NK-92 treated with Interleukin-12 subunit alpha and Interleukin-12 subunit beta, amount 100 ng/mL, for 24 hours (cell line): ENCODE measurements around the gene RPL27A.

Experiments
- DNase-seq: peaks from one replicate; lab custom pipeline; 2025; lab: John Stamatoyannopoulos, UW

Gene RPL27A

DNA sequence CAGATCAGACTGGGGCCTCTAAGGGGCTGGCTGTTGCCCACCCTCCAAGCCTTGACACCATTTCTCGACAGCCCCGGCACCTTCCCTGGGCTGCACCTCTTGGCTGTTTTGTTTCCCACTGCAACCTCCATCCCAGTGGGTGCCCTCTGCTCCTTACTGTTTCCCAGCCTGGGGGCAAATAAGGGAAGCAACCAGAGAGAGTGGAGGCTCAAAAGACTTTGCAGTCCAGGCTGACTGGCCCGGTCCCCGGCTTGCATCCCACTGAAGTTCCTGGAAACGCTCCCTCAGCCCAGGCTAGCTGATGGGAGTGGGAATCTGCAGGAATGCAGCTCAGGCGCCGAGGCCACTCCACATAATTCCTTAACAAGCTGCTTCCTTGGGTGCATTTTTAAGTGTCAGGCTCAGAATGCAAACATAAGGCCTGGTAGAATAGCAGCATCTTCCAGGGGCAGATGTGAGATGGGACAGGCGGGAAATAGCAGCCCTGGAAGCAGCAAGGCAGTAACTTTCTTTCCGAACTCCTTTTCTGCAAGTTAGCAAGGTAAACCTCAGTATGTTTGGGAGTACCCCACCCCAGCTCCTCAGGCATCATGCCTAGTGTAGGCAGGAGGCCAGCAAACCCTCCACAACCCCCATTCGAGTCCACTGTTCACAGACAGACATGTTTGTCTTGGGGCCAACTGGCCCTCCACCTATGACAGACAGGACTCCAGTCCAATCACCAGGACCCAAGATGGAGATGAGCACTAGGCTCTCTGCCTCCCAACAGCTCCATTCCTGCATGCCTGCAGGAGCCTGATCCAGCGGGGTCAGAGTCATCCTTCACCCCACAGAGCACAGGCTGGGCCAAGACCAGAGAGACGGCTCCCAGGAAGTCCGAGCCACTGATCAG is 39.3 kb downstream of the RPL27A start:
- no peak for DNase-seq

DNA sequence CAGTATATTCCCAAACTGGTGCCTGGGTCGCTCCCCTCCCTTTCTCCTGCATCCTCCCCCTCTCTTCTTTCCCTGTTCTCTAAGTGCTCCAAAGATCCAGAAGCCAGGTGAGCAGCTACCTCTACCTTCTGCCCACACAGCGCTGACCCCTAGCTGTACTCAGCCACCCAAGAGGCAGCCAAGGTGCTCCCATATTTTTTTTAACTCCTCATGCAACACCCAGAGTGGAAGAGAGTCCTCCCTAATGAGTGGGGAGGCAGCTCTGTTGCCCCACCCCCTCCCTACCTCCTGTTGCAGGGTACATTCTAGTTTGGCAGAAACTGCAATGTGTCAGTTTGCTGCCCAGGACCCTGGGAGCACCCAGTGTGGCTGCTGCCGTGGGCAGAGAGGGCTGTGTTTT is 40.2 kb downstream of the RPL27A start:
- DNase-seq: no peak

DNA sequence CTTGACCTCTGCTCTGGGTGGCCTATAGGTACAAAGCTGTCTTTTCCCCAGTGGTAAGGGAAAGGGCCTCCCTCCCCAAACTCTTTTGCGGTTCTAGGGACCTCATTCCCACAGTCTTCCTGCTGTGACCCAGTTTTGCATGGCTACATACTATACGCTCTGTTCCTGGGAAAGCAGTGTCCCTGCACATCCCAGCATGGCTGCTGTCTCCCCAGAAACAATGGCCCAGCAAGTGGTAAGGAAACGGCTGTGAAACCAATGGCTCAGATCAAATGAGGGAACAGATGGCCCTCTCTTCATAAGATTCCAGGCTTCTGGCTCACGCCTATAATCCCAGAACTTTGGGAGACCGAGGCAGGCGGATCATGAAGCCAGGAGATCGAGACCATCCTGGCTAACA is 41.1 kb downstream of the RPL27A start:
- DNase-seq: no peak

DNA sequence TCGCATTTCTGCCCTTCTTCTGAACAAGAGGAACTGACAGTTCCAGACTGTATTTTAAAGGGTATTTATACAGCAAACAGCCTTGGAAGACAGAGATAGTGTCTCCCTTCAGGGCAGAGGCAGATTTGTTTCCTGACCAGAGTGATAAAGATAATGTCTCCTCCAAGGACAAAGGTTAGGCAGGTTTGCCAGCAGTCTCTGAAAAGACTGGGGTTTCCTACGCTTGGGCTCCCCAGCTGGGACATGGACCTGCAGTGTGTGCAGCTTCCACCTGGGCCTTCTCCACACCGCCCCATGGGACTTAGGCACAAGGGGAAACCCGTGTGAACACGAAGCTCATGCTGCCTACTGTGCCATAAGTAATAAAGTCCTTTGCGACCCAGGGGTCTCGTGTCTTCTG is 42.1 kb downstream of the RPL27A start:
- DNase-seq: no peak

DNA sequence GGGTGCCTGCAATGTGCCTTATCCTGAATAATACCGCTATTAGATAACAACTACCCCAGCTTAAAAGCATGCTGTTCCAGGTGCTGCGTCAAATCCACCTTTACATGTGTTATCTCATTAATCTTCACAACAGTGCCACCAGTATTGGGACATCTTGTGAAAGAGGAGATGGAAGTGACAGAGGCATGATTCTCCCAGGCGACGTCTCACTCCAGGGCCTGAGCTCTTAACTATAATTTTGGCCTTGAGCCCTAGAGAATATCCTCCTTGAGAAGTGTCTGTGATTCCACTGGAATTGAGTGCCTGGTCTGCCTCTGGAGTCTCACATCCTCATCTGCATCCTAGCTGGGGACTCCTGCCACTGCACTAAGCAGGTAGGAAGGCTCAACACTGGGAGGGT is 43.8 kb downstream of the RPL27A start:
- no peak for DNase-seq

DNA sequence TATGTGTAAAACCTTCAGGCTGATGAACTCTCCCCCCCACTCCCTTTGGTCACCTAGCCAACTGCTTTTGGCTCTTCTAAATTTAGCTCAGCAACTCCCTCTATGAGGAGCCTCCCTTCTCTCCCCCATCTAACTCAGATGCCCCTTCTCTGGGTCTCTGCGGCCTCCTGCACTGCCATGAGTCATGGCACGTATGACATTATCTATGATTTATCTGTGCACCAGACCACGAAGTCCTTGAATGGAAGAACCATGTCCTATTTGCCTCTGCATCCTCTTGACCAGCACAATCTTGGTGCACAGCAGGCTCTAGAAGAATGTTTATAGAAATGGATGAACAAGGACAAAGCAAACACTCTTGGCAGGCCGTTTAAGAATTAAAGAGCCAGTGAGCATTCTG is 46.0 kb downstream of the RPL27A start:
- no peak for DNase-seq

DNA sequence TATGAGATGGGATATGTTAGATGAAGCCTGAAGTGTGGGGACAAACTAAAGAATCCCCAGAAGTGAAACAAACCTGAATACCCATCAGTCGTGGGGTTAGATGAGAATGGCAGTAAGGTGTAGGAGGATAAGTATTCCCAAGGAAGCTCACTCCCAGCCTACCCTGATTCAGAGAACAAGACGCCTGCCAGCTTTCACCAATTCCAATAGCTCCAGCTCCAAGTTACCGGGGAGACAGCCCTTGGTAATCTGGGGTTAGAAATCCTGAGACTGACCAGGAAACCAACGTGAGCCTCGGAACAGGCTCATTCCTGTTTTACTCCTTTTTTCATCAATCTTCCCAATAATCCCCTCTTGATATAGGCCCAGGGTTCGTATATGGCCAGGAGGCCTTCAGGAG is 46.5 kb downstream of the RPL27A start:
- no peak for DNase-seq

DNA sequence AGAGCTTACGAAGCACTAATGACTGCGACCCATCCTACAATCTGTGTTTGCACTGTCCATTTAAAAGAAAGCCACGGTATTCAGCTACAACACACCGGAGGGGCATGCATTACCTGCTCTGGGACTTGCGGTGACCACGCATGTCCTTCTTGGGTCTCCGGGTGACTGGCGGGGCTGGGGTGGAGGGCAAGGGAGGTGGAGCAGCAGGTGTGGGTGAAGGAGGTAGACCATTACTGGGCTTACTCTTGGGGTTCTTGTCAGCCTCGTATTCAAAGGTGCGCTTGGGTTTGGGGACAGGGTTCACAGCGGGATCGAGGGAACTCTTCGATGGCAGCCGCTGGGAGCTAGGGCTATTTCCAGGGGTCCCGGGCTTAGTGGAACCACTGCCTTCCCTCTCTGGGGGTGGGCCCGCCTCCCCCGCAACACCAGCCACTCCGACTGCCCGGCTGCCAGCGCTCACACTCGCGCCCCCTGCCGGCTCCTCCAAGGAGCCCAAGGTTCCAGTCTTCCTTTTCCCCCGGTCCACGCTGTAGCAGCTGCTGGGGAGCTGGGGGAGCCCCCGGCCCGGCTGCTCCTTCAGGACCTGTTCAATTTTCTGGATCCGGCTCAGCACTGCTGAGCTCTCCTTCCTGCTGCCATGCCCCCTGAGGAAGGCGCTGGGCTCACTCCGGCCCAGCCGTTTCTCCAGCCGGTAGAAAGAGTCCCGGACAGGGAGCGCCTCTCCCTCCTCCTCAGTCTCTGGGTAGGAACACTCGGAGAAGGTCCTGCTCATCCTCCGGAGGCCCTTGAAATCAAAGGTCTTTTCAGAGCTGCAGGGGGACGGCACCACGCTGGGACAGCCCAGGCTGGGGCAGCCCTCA is 47.5 kb downstream of the RPL27A start:
- no peak for DNase-seq

DNA sequence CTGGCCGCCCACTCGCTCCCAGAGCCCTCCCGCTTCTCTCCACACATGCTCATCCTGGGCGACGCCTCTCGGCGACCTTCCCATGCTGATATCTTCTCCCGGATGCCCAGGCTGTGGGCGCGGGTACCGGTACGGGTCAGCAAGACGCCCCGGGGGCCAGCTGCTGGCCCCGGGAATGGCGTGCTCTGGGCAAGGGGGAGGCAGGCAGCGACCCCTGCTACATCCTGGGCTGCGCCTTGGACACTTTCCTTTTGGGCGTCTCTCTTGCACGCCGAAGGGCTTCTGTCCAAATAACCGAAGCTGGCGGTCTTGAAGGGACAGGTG is 48.1 kb downstream of the RPL27A start:
- DNase-seq: no peak

DNA sequence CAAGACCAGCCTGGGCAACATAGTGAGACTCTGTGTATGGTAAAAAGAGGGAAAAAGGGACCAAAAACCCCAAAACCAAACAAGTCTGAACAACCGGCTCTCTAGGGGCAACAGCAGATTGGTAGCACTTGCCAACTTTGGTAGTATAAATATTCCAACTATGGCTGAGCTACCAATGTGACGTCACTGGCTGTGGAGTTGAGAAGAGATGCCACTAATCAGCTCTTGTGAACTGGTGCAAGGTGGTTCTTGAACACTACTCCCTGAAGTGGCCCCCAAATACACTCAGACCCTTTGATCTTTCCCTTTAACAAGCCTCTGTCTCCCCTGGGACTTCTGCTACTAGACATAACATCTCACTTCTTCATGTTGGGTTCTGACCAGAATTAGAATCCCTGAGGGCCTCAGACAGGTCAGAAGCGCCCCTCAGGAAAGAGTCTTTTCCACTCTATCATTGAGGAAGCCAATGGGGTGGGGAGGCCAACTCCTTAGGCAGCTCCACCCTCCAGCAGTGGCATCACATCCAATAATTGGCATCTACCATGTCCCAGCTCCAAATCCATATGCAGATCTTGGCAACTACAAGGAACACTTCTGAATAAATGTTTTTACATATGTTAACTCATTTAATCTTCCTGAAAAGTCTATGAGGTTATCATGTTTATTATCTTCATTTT is 49.2 kb downstream of the RPL27A start:
- DNase-seq: no peak

DNA sequence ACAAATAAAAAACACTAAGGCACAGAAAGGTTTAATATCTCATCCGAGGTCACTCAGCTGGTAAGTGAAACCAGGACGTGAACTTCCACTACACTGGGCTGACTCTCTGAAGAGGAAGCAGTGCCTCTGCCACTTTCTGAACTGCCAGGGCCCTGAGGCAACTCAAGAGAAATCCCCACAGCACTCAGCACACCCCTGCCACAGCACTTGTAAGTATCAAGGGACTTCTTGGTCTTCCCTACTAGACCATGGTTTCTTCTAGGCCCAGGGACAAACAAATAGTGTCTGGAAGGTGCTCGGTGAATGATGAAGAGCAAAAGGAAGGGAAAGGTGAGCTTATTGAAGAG is 49.7 kb downstream of the RPL27A start:
- DNase-seq: no peak

DNA sequence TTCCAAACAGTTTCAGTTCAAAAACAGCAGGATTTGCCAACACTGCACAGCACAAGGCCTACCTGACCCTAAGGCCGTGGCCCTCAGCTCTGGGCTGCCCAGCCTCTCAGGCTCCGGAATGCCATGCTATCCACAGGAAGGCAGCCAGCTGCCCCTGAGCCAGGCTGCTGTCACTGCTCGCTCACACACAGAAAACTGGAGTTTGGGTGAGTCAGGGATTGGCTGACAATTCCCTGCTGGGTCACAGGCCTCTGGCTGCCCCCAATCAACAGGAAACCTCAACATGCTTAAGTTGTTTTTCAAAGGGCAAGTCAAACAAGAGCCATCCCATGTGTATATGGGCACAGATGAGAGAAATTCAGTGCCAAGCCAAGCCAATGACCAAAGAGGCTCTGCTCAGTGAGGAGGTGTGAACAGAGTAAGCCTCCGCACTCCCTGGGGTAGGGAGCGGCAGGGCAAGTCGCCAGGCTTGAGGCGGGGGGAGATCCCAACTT is 50.2 kb downstream of the RPL27A start:
- DNase-seq: no peak

DNA sequence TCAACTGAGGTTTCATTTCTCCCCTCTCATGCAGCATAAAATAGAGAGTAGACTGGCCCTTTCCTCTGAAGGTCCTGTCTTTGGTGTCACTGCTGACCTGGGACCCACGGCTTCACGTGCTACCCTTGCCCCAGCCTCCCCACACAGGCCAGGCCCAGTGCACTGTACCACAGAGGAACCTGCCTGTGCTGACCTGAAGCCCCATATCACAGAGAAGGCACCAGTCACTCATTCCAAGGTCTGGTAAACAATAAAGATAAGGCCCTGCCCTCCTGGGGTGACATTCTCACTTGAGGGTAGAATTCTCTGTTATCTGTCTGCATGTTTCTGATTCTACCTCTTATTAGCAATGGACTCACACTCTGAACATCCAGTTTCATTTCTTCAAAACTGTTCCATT is 51.3 kb downstream of the RPL27A start:
- no peak for DNase-seq

DNA sequence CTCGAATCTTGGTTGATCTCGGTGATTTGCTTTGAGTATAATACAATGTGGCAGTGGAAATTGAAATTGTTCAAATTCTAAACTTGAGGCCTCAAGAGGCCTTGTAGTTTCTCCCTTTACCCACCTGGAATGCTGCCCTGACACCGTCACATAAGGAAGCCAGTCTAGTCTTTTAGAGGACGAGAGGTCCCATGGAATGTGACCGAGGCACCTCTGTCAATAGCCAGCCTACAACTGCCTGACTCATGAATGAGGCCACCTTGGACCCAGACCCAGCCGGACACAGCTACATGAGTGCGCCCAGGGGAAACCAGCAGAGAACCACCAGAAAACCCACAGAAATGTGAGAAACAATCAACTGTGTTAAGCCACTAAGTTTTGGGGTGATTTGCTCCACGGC is 52.5 kb downstream of the RPL27A start:
- DNase-seq: no peak

DNA sequence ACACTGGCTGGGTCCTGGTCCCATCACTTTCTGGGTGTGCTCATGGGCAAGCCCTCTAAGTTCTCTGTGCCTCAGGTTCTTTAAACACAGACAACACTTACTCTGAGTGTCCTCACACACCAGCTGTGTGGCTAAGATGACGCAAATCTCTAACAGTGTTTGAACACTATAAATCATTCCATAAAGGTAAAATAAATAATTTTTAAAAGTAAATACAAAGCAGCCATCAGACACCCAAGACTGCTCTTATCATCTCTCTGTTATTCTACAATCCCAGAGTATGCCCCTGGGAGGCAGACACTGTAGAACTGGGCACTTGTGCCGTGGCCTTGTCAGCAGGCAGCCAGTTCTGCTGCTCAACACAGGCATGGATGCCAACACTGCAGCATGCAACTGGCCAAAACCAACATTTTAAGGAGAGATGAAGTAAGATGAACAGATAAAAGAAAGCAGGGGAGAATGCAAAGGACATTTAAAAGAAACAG is 56.8 kb downstream of the RPL27A start:
- no peak for DNase-seq
